ENCODE measurements around the gene LIPH.

LIPH gene

GRCh38 chr3:185555101-185555501 lies 2.7 kb upstream of the LIPH start:
- Histone ChIP-seq H4K20me1 (ENCODE audit: insufficient read depth, low read length, poor library complexity, severe bottlenecking) (no peaks in the 10 kb centered on the region), H3K4me2 (ENCODE audit: low read depth, low read length, poor library complexity, severe bottlenecking) (no peak overlapping the region), H3K79me2 (ENCODE audit: insufficient read depth, low read length) (no peaks in the 10 kb centered on the region), H3K4me3 (ENCODE audit: low read length, poor library complexity, severe bottlenecking) (no peak overlapping the region), H3K9me3 (ENCODE audit: insufficient read depth, low read depth, low read length) (no peaks in the 10 kb centered on the region), H3K9me2 (replicated peaks; ENCODE audit: low read depth, low read length) (no peaks in the 10 kb centered on the region), H3F3A (ENCODE audit: low read depth) (no peaks in the 10 kb centered on the region), H3K4me1 (ENCODE audit: insufficient read depth, low read length, poor library complexity, severe bottlenecking) (peaks cover 19% of the 10 kb centered on the region), H3K27me3 (ENCODE audit: insufficient read depth, low read length, poor library complexity, severe bottlenecking) (no peaks in the 10 kb centered on the region), H3K36me3 (ENCODE audit: insufficient read depth, low read length) (no peaks in the 10 kb centered on the region), H3K9ac (ENCODE audit: low read depth, low read length, poor library complexity, severe bottlenecking) (no peak overlapping the region), H2AFZ (ENCODE audit: low read length) (no peak overlapping the region)
- TF ChIP-seq CTCF (conservative IDR thresholded peaks at IDR 0.05; ENCODE audit: low read length) = no peak
- TF ChIP-seq EZH2phosphoT487 (IDR thresholded peaks at IDR 0.05; ENCODE audit: borderline replicate concordance) = no peak

GRCh38 chr3:185549651-185550111 lies 2.7 kb downstream of the LIPH start:
- Histone ChIP-seq H3K27me3 (ENCODE audit: insufficient read depth, low read length, poor library complexity, severe bottlenecking) (no peaks in the 10 kb centered on the region), H3K79me2 (ENCODE audit: insufficient read depth, low read length) (no peaks in the 10 kb centered on the region), H3K9me3 (ENCODE audit: insufficient read depth, low read depth, low read length) (no peaks in the 10 kb centered on the region), H2AFZ (ENCODE audit: low read length) (no peak overlapping the region; the same call in 1 of the 2 replicates), H4K20me1 (ENCODE audit: insufficient read depth, low read length, poor library complexity, severe bottlenecking) (no peaks in the 10 kb centered on the region), H3K9ac (ENCODE audit: low read depth, low read length, poor library complexity, severe bottlenecking) (no peak overlapping the region), H3K4me1 (ENCODE audit: insufficient read depth, low read length, poor library complexity, severe bottlenecking) (peaks cover 6% of the 10 kb centered on the region), H3F3A (ENCODE audit: low read depth) (no peaks in the 10 kb centered on the region), H3K4me2 (ENCODE audit: low read depth, low read length, poor library complexity, severe bottlenecking) (no peak overlapping the region), H3K9me2 (replicated peaks; ENCODE audit: low read depth, low read length) (no peaks in the 10 kb centered on the region), H3K36me3 (ENCODE audit: insufficient read depth, low read length) (no peaks in the 10 kb centered on the region), H3K4me3 (ENCODE audit: low read length, poor library complexity, severe bottlenecking) (no peak overlapping the region)
- TF ChIP-seq CTCF (conservative IDR thresholded peaks at IDR 0.05; ENCODE audit: low read length) (no peak), EZH2phosphoT487 (IDR thresholded peaks at IDR 0.05; ENCODE audit: borderline replicate concordance) (no peak)

- TF ChIP-seq EZH2phosphoT487 (IDR thresholded peaks at IDR 0.05; ENCODE audit: borderline replicate concordance) (no peak), CTCF (conservative IDR thresholded peaks at IDR 0.05; ENCODE audit: low read length) (no peak)
- H2AFZ ChIP-seq (ENCODE audit: low read length) = no peak overlapping the region
- no peaks in the 10 kb centered on the region for H3K9me2 ChIP-seq (replicated peaks; ENCODE audit: low read depth, low read length)
- H3K9me3 ChIP-seq (ENCODE audit: insufficient read depth, low read depth, low read length) = no peaks in the 10 kb centered on the region
- H3F3A ChIP-seq (ENCODE audit: low read depth) = no peaks in the 10 kb centered on the region
- no peak overlapping the region for H3K9ac ChIP-seq (ENCODE audit: low read depth, low read length, poor library complexity, severe bottlenecking)
- H3K4me1 ChIP-seq (ENCODE audit: insufficient read depth, low read length, poor library complexity, severe bottlenecking) = peaks cover 6% of the 10 kb centered on the region
- no peaks in the 10 kb centered on the region for H4K20me1 ChIP-seq (ENCODE audit: insufficient read depth, low read length, poor library complexity, severe bottlenecking)
- no peaks in the 10 kb centered on the region for H3K79me2 ChIP-seq (ENCODE audit: insufficient read depth, low read length)
- H3K4me3 ChIP-seq (ENCODE audit: low read length, poor library complexity, severe bottlenecking) = no peak overlapping the region
- no peak overlapping the region for H3K4me2 ChIP-seq (ENCODE audit: low read depth, low read length, poor library complexity, severe bottlenecking)
- H3K27me3 ChIP-seq (ENCODE audit: insufficient read depth, low read length, poor library complexity, severe bottlenecking) = no peaks in the 10 kb centered on the region
- no peaks in the 10 kb centered on the region for H3K36me3 ChIP-seq (ENCODE audit: insufficient read depth, low read length)
Measured at GRCh38 chr3:185549122-185549521, 3.3 kb downstream of the LIPH start.
